ENCODE data around the gene CUL5. TPM values are rescaled to one million over a fixed set of nuclear protein-coding genes. Genes with fewer than 3 reads are reported as not detected.

Gene CUL5
- total and polyA plus RNA-seq, 2 of the 8 experiments (the other 6 are each of a cell fraction or from before 2014, with no cell fraction given): 4.9 to 31.8 TPM

- H2BK120ac ChIP-seq (replicated peaks; ENCODE audit: low read depth, low read length): no peak overlapping the region
- H3K36me3 ChIP-seq (ENCODE audit: control insufficient read depth in 2 of 4, insufficient read depth in 4 of 4, low read length in 3 of 4): no peaks in the 10 kb centered on the region
- H2AFZ ChIP-seq (ENCODE audit: low read length): no peak overlapping the region
- H3K23ac ChIP-seq (ENCODE audit: insufficient read length): no peak overlapping the region
- no peaks in the 10 kb centered on the region for H3K4me1 ChIP-seq (replicated peaks in 1 of 4; ENCODE audit: control insufficient read depth in 3 of 4, insufficient read depth in 4 of 4, low read length in 3 of 4)
- DNase-seq (ENCODE audit: low read depth in 1 of 2, low spot score in 2 of 2): no peak
- no peak overlapping the region for H2BK20ac ChIP-seq (ENCODE audit: low read length)
- no peak overlapping the region for H4K8ac ChIP-seq (ENCODE audit: extremely low read depth, insufficient read depth, low read length)
- H3K79me2 ChIP-seq (ENCODE audit: control insufficient read depth in 1 of 2, insufficient read depth in 2 of 2, low read length in 2 of 2): no peaks in the 10 kb centered on the region
- H3K27ac ChIP-seq (ENCODE audit: low read depth, low read length): no peak overlapping the region
- no peak overlapping the region for H3K9ac ChIP-seq (replicated peaks in 1 of 4; ENCODE audit: extremely low read depth in 1 of 4, low read depth in 3 of 4, low read length in 3 of 4)
- H4K5ac ChIP-seq (ENCODE audit: insufficient read length, low read depth, low read length): no peak overlapping the region
- no peak overlapping the region for H2BK15ac ChIP-seq (ENCODE audit: low read length)
- no peak overlapping the region for H3K18ac ChIP-seq (ENCODE audit: extremely low read depth, low read length)
- no peak overlapping the region for H3K4me3 ChIP-seq (ENCODE audit: extremely low read depth in 1 of 4, insufficient read depth in 2 of 4, low read depth in 3 of 4, low read length in 4 of 4)
- no peak overlapping the region for H4K91ac ChIP-seq (replicated peaks; ENCODE audit: insufficient read length, low read length)
- no peak overlapping the region for H3K4ac ChIP-seq (replicated peaks; ENCODE audit: insufficient read length, low read depth, low read length)
- no peaks in the 10 kb centered on the region for H3K79me1 ChIP-seq (ENCODE audit: low read depth, low read length)
- H2BK5ac ChIP-seq (ENCODE audit: low read depth, low read length): no peak overlapping the region
- H2AK5ac ChIP-seq (ENCODE audit: low read depth, low read length): no peak overlapping the region
- H4K20me1 ChIP-seq (replicated peaks in 1 of 2; ENCODE audit: control insufficient read depth in 1 of 2, insufficient read depth in 2 of 2, low read length in 2 of 2): no peaks in the 10 kb centered on the region
- H3K56ac ChIP-seq (replicated peaks; ENCODE audit: insufficient read length, low read depth, low read length): no peak overlapping the region
- WGBS, 2 experiments (ENCODE audit: extremely low coverage in 1 of 2, insufficient coverage in 1 of 2, insufficient read length in 1 of 2, insufficient replicate concordance in 2 of 2, low coverage in 1 of 2, low lambda C conversion rate in 2 of 2, missing lambda C conversion rate in 1 of 2): 94% methylated on average over 5 of the region's 5 CpGs; no CpG with 5 or more reads in 1 of the 2 experiments
- FAIRE-seq: no peak
- ChIA-PET POLR2A (ENCODE audit: partially characterized antibody) (no interaction called here), CTCF (ENCODE audit: partially characterized antibody) (interaction anchor here (0.8 to 2.0 kb wide), 7 partner anchors 8 to 503 kb away, joined by 3 to 7 read pairs (median 4); no protein-coding TSS in a partner anchor)
- H3K14ac ChIP-seq (ENCODE audit: insufficient read length): no peak overlapping the region
- H3K23me2 ChIP-seq (ENCODE audit: low read depth, low read length): no peaks in the 10 kb centered on the region
- no peaks in the 10 kb centered on the region for H3K27me3 ChIP-seq (replicated peaks in 1 of 4; ENCODE audit: control insufficient read depth in 3 of 4, extremely low read depth in 1 of 4, insufficient read depth in 3 of 4, low read length in 3 of 4)
- no peak overlapping the region for H3K4me2 ChIP-seq (ENCODE audit: insufficient read depth in 1 of 2, low read depth in 2 of 2, low read length in 2 of 2)
- no peak overlapping the region for H2BK12ac ChIP-seq (ENCODE audit: low read depth, low read length)
- no peaks in the 10 kb centered on the region for H3K9me3 ChIP-seq (ENCODE audit: insufficient read depth in 2 of 2, low read depth in 1 of 2, low read length in 1 of 2)
- TF ChIP-seq SP1 (IDR thresholded peaks at IDR 0.05; ENCODE audit: low read depth, low read length): no peak
- no peak for TF ChIP-seq MAX (IDR thresholded peaks at IDR 0.05)
- no peak for TF ChIP-seq TAF7 (optimal IDR thresholded peaks at IDR 0.05; ENCODE audit: borderline replicate concordance, low read depth, low read length)
- TF ChIP-seq GABPA (IDR thresholded peaks at IDR 0.05; ENCODE audit: borderline replicate concordance, insufficient read depth, low read length): no peak
- no peak for TF ChIP-seq E2F6 (IDR thresholded peaks at IDR 0.05)
- TF ChIP-seq ZNF274 (IDR thresholded peaks at IDR 0.05; ENCODE audit: borderline replicate concordance, extremely low read depth, low read length): no peak
- TF ChIP-seq POLR2AphosphoS5 (IDR thresholded peaks at IDR 0.05; ENCODE audit: low read depth, low read length): no peak
- TF ChIP-seq SIN3A (conservative IDR thresholded peaks at IDR 0.05 in 1 of 2, IDR thresholded peaks at IDR 0.05 in 1 of 2; ENCODE audit: low read depth in 1 of 2, low read length in 2 of 2): no peak
- no peak for TF ChIP-seq CTBP2 (IDR thresholded peaks at IDR 0.05; ENCODE audit: borderline replicate concordance, insufficient read depth, insufficient read length, low read length)
- no peak for TF ChIP-seq POU5F1 (IDR thresholded peaks at IDR 0.05; ENCODE audit: low read depth, low read length)
- TF ChIP-seq SAP30 (IDR thresholded peaks at IDR 0.05; ENCODE audit: insufficient read depth, insufficient replicate concordance, low read length): no peak
- TF ChIP-seq TBP (IDR thresholded peaks at IDR 0.05; ENCODE audit: low read depth, low read length): no peak
- no peak for TF ChIP-seq RBBP5 (IDR thresholded peaks at IDR 0.05; ENCODE audit: borderline replicate concordance, low read depth, low read length)
These were observed 5.1 kb upstream of the CUL5 start for GRCh38 chr11:108003623-108004022.
